SHP77 (cell line): ENCODE measurements around the gene KATNB1.
"Not testable (repeated sequence)": the region's sequence is repeated elsewhere in the genome, so short reads cannot be mapped to it uniquely, and the experiment has no call there.

Source experiments
- DNase-seq, 2 experiments: peaks; one replicate each; lab custom pipeline; 2025; lab: John Stamatoyannopoulos, UW

Gene KATNB1

GRCh38 chr16:57791893-57792461, 56.4 kb downstream of the KATNB1 start:
- DNase-seq = no peak

GRCh38 chr16:57794849-57795430, 59.4 kb downstream of the KATNB1 start:
- DNase-seq = no peak

GRCh38 chr16:57795431-57795878, 59.9 kb downstream of the KATNB1 start:
- peak; percentile 66 to 68 for DNase-seq

GRCh38 chr16:57796014-57796413, 60.4 kb downstream of the KATNB1 start:
- not testable (repeated sequence) for DNase-seq

GRCh38 chr16:57797216-57797525, 61.6 kb downstream of the KATNB1 start:
- no peak for DNase-seq

- no peak for DNase-seq
These were observed 62.1 kb downstream of the KATNB1 start for GRCh38 chr16:57797526-57798266.

- DNase-seq = no peak
These were observed 62.8 kb downstream of the KATNB1 start for GRCh38 chr16:57798267-57798810.

- DNase-seq = peak; percentile 64 to 78
These were observed 63.5 kb downstream of the KATNB1 start for GRCh38 chr16:57798953-57799599.

- no peak for DNase-seq
These were observed 64.1 kb downstream of the KATNB1 start for GRCh38 chr16:57799600-57800199.

- DNase-seq = no peak
These were observed 64.9 kb downstream of the KATNB1 start for GRCh38 chr16:57800200-57801097.

GRCh38 chr16:57801098-57801808, 65.7 kb downstream of the KATNB1 start:
- no peak for DNase-seq

- no peak for DNase-seq
These were observed 66.3 kb downstream of the KATNB1 start for GRCh38 chr16:57801809-57802340.

GRCh38 chr16:57802341-57803133, 67.0 kb downstream of the KATNB1 start, which contains the start of gene KIFC3:
TSS of gene KIFC3 (minus strand) at chr16:57802491. CDS start at chr16:57798243, 4,248 bp downstream.
- DNase-seq = peak; percentile 50 to 53

- no peak for DNase-seq
These were observed 67.8 kb downstream of the KATNB1 start for GRCh38 chr16:57803134-57803990.

GRCh38 chr16:57804111-57804837, 68.7 kb downstream of the KATNB1 start:
- DNase-seq = no peak

GRCh38 chr16:57805176-57805575, 69.6 kb downstream of the KATNB1 start:
- no peak for DNase-seq
